Activated CD4-positive, alpha-beta T cell treated with anti-CD3 and anti-CD28 coated beads, Interleukin-2, Interleukin-6, amounts not matched to agents 100 ng/mL and 50 ng/mL, durations not matched to agents 16 hours and 8 hours (primary cell): ENCODE data around the gene KCNJ1.

Experiments
- DNase-seq: peaks from one replicate; pipeline ENCODE4 v3.0.0-alpha.2; 2020

KCNJ1 gene

GRCh38 chr11:128881221-128881620 is 14.1 kb upstream of the KCNJ1 start:
- DNase-seq: no peak

GRCh38 chr11:128879817-128880216 is 12.7 kb upstream of the KCNJ1 start:
- DNase-seq: no peak

- DNase-seq: no peak
Observed at GRCh38 chr11:128878455-128878854, 11.4 kb upstream of the KCNJ1 start.

- no peak for DNase-seq
Observed at GRCh38 chr11:128877726-128878125, 10.6 kb upstream of the KCNJ1 start.

GRCh38 chr11:128876133-128876650 is 9.1 kb upstream of the KCNJ1 start:
- no peak for DNase-seq

GRCh38 chr11:128874427-128874826 is 7.3 kb upstream of the KCNJ1 start:
- DNase-seq: no peak

GRCh38 chr11:128872594-128872993 is 5.5 kb upstream of the KCNJ1 start:
- no peak for DNase-seq

- no peak for DNase-seq
Observed at GRCh38 chr11:128872094-128872493, 5.0 kb upstream of the KCNJ1 start.

- no peak for DNase-seq
Observed at GRCh38 chr11:128871168-128871610, 4.1 kb upstream of the KCNJ1 start.

GRCh38 chr11:128868841-128869671 is 2.0 kb upstream of the KCNJ1 start:
- DNase-seq: peak; percentile 18

GRCh38 chr11:128865490-128865889 is 1.6 kb downstream of the KCNJ1 start:
- DNase-seq: no peak

GRCh38 chr11:128862908-128863660 is 4.0 kb downstream of the KCNJ1 start:
- no peak for DNase-seq

GRCh38 chr11:128862406-128862805 is 4.7 kb downstream of the KCNJ1 start:
- DNase-seq: no peak

- DNase-seq: no peak
Observed at GRCh38 chr11:128860571-128861361, 6.3 kb downstream of the KCNJ1 start.

GRCh38 chr11:128859563-128860441 is 7.3 kb downstream of the KCNJ1 start:
- peak; percentile 89 for DNase-seq

- no peak for DNase-seq
Observed at GRCh38 chr11:128857341-128857740, 9.8 kb downstream of the KCNJ1 start.

GRCh38 chr11:128856241-128856640 is 10.9 kb downstream of the KCNJ1 start:
- DNase-seq: no peak

- DNase-seq: no peak
Observed at GRCh38 chr11:128854841-128855240, 12.3 kb downstream of the KCNJ1 start.

GRCh38 chr11:128853559-128853958 is 13.5 kb downstream of the KCNJ1 start:
- DNase-seq: no peak

GRCh38 chr11:128852327-128853023 is 14.6 kb downstream of the KCNJ1 start:
- DNase-seq: no peak

GRCh38 chr11:128848815-128849455 is 18.2 kb downstream of the KCNJ1 start:
- peak; percentile 70 for DNase-seq
